Large intestine (tissue), 3 donors: ENCODE results near the gene PEA15. TPM values are rescaled to one million over a fixed set of nuclear protein-coding genes. Genes with fewer than 3 reads are reported as not detected.

Experiments used
- DNase-seq, 2 donors: peaks; one replicate each; pipeline versions ENCODE4 v3.0.0 to v3.0.0-alpha.2; 2013
- H3K27ac ChIP-seq: one replicate; pipeline ENCODE4 v1.5.1; 2013; ENCODE audit warnings: low read length
- H3K27me3 ChIP-seq: 2 replicates; pipeline ENCODE4 v1.6.1; 2013; ENCODE audit warnings: low read length; ENCODE audit not compliant: control insufficient read depth, insufficient read depth
- H3K36me3 ChIP-seq: 2 replicates; pipeline ENCODE4 v1.6.1; 2013; ENCODE audit warnings: low read length; ENCODE audit not compliant: control insufficient read depth, insufficient read depth
- H3K4me1 ChIP-seq: one replicate; pipeline ENCODE4 v1.6.1; 2013; ENCODE audit warnings: low read length; ENCODE audit not compliant: control insufficient read depth, insufficient read depth
- H3K4me3 ChIP-seq: one replicate; pipeline ENCODE4 v1.5.1; 2013; ENCODE audit warnings: low read length
- H3K9me3 ChIP-seq: one replicate; pipeline ENCODE4 v1.6.1; 2013; ENCODE audit warnings: mild to moderate bottlenecking, low read depth, low read length, moderate library complexity; ENCODE audit not compliant: control insufficient read depth
- WGBS: methylation state at CpG from one replicate; pipeline ENCODE4 v1.1.5; 2013; ENCODE audit warnings: low lambda C conversion rate; ENCODE audit not compliant: insufficient coverage; 5-methylcytosine and 5-hydroxymethylcytosine counted together
- polyA plus RNA-seq: library from polyadenylated mRNA; unstranded; fragments of 120-200 nt; gene quantifications from one replicate; pipeline ENCODE4 v1.2.1, GENCODE V29; 2013

PEA15 gene
- polyA plus RNA-seq, 1 donor = 74.8 TPM

DNA sequence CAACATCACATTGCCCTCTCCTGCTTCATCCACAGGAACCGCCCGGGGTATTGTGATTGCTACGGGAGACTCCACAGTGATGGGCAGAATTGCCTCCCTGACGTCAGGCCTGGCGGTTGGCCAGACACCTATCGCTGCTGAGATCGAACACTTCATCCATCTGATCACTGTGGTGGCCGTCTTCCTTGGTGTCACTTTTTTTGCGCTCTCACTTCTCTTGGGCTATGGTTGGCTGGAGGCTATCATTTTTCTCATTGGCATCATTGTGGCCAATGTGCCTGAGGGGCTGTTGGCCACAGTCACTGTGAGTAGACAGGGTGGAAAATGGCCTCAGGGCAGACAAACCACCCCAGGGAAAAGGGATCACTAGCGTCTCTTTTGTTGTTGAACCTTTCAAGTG is 41.1 kb upstream of the PEA15 start:
- Histone ChIP-seq H3K4me1 (no peaks in the 10 kb centered on the region), H3K27me3 (peaks cover 3% of the 10 kb centered on the region), H3K36me3 (no peaks in the 10 kb centered on the region), H3K4me3 (no peak overlapping the region), H3K9me3 (no peaks in the 10 kb centered on the region), H3K27ac (no peak overlapping the region)
- no peak for DNase-seq
- WGBS = no CpG with 5 or more reads among the region's 10 CpGs

DNA sequence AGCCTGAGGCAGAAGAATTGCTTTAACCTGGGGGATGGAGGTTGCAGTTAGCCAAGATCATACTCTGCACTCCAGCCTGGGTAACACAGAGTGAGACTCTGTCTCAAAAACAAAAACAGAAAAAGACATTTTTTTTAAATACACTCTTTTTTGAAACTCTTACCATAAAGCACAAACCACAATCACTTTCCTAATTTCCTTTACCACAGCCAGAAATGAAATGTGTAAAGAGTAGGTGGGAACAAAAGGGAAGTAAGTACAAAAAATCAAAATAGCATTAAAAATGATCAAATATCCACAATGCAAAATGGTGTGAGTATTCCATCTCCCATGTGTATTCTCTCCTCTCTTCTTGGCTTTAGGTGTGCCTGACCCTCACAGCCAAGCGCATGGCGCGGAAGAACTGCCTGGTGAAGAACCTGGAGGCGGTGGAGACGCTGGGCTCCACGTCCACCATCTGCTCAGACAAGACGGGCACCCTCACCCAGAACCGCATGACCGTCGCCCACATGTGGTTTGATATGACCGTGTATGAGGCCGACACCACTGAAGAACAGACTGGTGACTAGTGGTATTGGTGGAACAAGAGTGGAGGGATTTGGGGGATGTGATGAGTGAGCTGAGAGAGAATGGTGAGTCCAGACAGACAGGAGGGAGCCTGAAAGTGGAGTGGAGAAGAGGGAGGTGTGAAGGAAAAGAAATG is 38.9 kb upstream of the PEA15 start:
- no CpG with 5 or more reads among the region's 12 CpGs for WGBS
- H3K4me3 ChIP-seq = no peak overlapping the region
- H3K27ac ChIP-seq = no peak overlapping the region
- DNase-seq = no peak
- no peaks in the 10 kb centered on the region for H3K4me1 ChIP-seq
- no peaks in the 10 kb centered on the region for H3K9me3 ChIP-seq
- H3K36me3 ChIP-seq = no peaks in the 10 kb centered on the region
- H3K27me3 ChIP-seq = peaks cover 8% of the 10 kb centered on the region

DNA sequence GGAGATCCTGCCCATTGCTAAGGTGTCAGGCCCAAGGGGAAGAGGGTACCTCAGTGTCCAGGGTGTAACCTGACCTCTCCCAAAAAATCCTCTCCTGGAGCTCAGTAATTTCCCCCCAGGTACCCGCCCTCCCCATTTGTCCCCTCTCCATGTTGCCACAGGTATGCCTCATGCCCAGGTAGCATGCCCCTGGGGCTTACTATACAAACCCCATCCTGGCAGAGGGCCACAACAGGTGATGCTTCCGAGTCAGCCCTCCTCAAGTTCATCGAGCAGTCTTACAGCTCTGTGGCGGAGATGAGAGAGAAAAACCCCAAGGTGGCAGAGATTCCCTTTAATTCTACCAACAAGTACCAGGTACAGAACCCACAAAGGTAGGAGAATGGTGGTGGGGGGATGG is 38.1 kb upstream of the PEA15 start:
- H3K27ac ChIP-seq = no peak overlapping the region
- no peaks in the 10 kb centered on the region for H3K4me1 ChIP-seq
- H3K4me3 ChIP-seq = no peak overlapping the region
- H3K9me3 ChIP-seq = no peaks in the 10 kb centered on the region
- peaks cover 9% of the 10 kb centered on the region for H3K27me3 ChIP-seq
- no peak for DNase-seq
- no peaks in the 10 kb centered on the region for H3K36me3 ChIP-seq
- WGBS = 60% methylated on average over 1 of the region's 4 CpGs

DNA sequence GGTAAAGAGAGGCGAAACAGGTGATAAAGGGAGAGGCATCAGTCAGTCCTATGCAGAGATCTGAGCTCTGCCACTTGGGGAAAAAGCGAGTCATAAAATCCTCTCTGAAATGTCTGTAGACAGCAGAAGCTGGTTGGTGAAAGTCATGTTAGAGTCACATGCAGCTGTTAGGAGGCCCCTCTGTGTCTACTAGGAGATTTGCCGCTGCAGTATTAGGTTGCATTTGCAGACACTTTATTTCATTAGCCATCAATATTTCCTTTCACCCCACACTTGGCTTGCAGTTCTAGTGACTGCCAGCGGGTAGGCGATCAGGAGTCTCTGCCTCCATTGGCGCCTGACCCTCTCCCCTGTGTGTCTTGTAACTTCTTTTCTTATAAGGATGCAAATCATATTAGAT is 37.6 kb upstream of the PEA15 start:
- 93% methylated on average over 3 of the region's 6 CpGs for WGBS
- no peaks in the 10 kb centered on the region for H3K36me3 ChIP-seq

DNA sequence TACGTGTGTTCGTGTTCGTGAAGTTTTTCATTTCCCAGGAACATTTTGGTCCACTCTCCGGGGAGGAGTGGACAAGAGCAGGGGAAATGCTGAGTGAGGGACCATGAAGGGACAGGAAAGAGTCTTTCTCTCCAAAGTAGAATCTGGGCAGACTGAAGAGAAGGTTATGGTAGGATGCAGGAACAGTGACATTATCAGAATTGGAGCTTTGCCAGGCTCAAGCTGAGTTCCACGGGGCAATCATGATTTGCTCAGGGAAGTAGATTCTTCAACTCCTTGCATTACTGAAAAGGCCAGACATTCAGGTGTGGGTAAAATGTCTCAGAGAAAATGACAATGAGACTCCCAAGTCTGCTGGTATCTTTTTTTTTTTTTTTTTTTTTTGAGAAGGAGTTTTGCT is 37.2 kb upstream of the PEA15 start:
- H3K27me3 ChIP-seq = peaks cover 9% of the 10 kb centered on the region
- no peaks in the 10 kb centered on the region for H3K9me3 ChIP-seq
- H3K4me1 ChIP-seq = no peaks in the 10 kb centered on the region
- no peak overlapping the region for H3K4me3 ChIP-seq
- no peak for DNase-seq
- no CpG with 5 or more reads among the region's 5 CpGs for WGBS
- no peaks in the 10 kb centered on the region for H3K36me3 ChIP-seq
- no peak overlapping the region for H3K27ac ChIP-seq

More for the DNA sequence above, 37.6 kb upstream of the PEA15 start:
- Histone ChIP-seq H3K9me3 (no peaks in the 10 kb centered on the region), H3K4me1 (no peaks in the 10 kb centered on the region), H3K27ac (no peak overlapping the region), H3K4me3 (no peak overlapping the region), H3K27me3 (peaks cover 9% of the 10 kb centered on the region)
- no peak for DNase-seq

DNA sequence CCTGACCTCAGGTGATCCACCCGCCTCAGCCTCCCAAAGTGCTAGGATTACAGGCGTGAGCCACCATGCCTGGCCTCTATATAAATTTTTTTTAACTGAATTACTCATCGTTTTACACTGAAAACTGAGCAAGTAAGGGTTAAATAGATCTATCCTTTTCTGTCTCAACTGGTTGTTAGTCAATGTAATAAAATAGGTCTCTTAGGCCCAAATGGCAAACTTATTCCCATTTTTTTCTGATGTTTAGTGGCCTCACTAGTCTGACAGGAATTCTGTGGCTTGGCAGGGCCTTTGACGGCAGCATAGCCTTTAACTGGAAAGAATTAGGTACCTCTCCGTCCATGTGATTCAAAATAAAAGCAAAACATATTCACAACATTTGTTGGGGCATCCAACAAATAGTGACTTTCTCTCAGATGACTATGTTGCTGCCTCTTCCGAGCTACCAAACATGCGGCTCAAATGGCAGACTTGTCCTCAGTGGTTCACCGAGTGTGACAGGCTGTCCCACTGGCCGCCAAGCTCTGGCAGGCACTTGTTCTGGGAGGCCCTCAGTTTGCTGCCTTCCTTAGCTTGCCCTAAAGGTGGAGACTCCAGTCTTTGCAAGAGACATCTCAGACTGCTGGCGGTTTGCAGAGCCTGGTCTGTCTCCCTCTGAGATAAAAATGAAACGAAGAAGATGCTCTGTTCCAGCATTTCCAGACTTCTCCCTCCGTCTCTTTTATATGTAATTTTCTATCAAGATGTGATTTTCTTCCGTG is 36.4 kb upstream of the PEA15 start:
- DNase-seq = no peak
- Histone ChIP-seq H3K36me3 (no peaks in the 10 kb centered on the region), H3K4me3 (no peak overlapping the region), H3K9me3 (no peaks in the 10 kb centered on the region), H3K27ac (no peak overlapping the region), H3K27me3 (peaks cover 13% of the 10 kb centered on the region), H3K4me1 (no peaks in the 10 kb centered on the region)
- WGBS = 79% methylated on average over 2 of the region's 13 CpGs

DNA sequence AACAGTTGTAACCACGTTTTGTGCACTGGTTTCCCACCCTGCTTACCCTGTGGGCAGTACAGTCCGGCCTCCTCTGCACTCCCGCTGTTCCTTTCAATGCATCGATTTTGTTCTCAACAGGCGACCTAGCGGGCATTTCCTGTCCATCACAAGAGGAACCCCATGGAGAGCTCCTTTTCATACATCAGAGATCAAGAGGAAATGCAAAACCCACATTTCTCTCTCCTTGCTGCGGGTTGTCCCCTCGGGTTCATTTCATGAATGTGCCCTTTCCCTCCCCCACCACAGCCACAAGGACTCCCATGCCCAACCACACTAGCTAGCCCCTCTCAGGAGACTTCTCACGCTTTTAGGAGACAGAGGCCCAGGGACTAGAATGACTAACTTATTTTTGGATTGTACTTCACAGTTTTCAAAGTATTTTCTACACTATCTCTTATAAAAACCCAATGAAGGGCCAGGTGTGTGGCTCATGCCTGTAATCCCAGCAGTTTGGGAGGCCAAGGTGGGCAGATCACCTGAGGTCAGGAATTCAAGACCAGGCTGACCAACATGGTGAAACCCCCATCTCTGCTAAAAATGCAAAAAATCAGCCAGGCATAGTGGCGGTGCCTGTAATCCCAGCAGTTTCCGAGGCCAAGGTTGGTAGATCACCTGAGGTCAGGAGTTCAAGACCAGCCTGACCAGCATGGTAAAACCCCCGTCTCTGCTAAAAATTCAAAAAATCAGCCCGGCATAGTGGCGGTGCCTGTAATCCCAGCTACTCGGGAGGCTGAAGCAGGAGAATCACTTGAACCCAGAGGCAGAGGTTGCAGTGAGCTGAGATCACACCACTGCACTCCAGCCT is 35.4 kb upstream of the PEA15 start:
- Histone ChIP-seq H3K4me1 (no peaks in the 10 kb centered on the region), H3K27ac (no peak overlapping the region), H3K36me3 (no peaks in the 10 kb centered on the region), H3K9me3 (no peaks in the 10 kb centered on the region), H3K27me3 (peaks cover 13% of the 10 kb centered on the region), H3K4me3 (no peak overlapping the region)
- no CpG with 5 or more reads among the region's 15 CpGs for WGBS
- no peak for DNase-seq

DNA sequence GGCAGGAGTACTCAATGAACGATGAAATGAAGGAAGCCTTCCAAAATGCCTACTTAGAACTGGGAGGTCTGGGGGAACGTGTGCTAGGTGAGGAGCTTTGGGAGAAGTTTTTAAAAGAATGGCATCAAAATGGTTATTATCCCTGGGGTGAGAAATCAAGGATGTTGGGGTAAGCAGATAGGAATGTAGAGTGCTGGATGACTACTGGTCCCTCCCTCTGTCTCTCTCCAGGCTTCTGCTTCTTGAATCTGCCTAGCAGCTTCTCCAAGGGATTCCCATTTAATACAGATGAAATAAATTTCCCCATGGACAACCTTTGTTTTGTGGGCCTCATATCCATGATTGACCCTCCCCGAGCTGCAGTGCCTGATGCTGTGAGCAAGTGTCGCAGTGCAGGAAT is 33.8 kb upstream of the PEA15 start:
- Histone ChIP-seq H3K4me3 (no peak overlapping the region), H3K27me3 (peaks cover 13% of the 10 kb centered on the region), H3K36me3 (no peaks in the 10 kb centered on the region), H3K9me3 (no peaks in the 10 kb centered on the region), H3K27ac (no peak overlapping the region), H3K4me1 (no peaks in the 10 kb centered on the region)
- no peak for DNase-seq
- 100% methylated on average over 1 of the region's 4 CpGs for WGBS

DNA sequence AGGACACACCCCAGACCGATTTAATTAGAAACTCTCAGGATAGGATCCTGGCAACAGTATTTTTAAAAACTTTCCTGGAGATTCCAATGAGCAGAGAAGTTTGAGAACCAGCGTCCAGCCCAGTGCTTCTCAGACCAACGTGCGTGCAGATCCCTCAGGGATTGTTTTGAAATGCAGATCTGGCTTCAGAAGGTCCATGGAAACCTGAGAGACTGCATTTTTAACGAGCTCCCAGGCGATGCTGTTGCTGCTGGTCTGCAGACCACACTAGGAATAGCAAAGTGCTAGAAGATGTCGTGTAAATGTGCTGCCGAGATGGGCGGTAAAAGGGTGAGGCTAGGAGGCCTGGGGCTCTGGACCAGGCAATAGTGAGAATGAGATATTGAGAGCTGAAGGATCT is 33.2 kb upstream of the PEA15 start:
- Histone ChIP-seq H3K27me3 (peaks cover 13% of the 10 kb centered on the region), H3K9me3 (no peaks in the 10 kb centered on the region), H3K4me1 (no peaks in the 10 kb centered on the region), H3K4me3 (no peak overlapping the region), H3K27ac (no peak overlapping the region), H3K36me3 (no peaks in the 10 kb centered on the region)
- no peak for DNase-seq
- no CpG with 5 or more reads among the region's 9 CpGs for WGBS

DNA sequence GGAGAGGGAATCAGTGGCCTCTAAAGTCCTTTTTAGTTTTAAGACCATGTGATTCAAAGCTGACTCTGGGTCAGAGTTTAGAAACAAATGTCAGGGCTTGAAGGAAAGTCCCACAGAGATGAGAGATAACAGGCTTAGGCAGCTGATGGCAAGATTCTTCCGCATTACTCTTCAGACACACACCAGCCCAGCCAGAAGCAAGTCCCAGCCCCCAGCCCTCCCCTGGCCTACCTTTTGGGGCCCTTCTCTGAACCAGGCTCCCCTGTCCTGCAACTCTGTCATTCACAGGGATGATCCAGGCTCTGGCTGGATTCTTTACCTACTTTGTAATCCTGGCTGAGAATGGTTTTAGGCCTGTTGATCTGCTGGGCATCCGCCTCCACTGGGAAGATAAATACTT is 28.0 kb upstream of the PEA15 start:
- no peak overlapping the region for H3K4me3 ChIP-seq
- no peak for DNase-seq
- H3K36me3 ChIP-seq = no peaks in the 10 kb centered on the region
- no peak overlapping the region for H3K27ac ChIP-seq
- no peaks in the 10 kb centered on the region for H3K4me1 ChIP-seq
- no peaks in the 10 kb centered on the region for H3K9me3 ChIP-seq
- WGBS = no CpG with 5 or more reads among the region's 2 CpGs
- peaks cover 9% of the 10 kb centered on the region for H3K27me3 ChIP-seq
